ENCODE results near the gene SH3RF1.

Gene SH3RF1

DNA sequence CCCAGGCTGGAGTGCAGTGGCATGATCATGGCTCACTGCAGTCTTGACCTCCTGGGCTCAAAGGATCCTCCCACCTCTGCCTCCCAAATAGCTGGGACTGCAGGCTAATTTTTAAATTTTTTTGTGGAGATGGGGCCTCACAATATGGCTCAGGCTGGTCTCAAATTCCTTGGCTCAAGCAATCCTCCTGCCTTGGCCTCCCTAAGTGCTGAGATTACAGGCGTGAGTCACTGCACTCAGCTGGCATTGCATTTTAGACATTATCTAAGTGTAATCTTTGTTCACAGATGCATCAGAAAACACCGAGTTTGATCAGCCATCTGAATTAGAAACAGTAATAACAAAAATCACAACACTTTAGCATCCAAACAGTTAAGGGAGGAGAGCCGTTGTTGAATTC is 207.3 kb downstream of the SH3RF1 start:
- TF ChIP-seq CTCF (conservative IDR thresholded peaks at IDR 0.05; ENCODE audit: low read depth, low read length): no peak
- no peak for DNase-seq (ENCODE audit: low read depth)
- H3K4me3 ChIP-seq (ENCODE audit: low read length): no peak overlapping the region

DNA sequence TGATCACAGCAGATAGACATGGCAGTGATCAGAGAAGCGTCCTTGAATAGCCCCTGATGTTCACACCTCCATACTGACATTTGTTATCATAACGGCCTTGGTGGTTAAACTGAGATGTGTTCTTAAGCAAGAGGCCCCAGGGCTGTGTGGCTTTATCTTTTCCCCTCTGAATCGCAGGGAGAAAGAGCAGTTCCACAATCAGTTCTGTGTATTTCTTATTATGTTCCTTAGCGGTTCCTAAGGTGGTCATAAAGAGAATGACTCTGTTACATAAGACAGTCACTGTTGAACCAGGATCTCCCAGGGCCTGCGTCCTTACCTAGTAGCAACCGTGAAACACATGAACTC is 207.9 kb downstream of the SH3RF1 start:
- no peak for TF ChIP-seq CTCF (conservative IDR thresholded peaks at IDR 0.05; ENCODE audit: low read depth, low read length)

DNA sequence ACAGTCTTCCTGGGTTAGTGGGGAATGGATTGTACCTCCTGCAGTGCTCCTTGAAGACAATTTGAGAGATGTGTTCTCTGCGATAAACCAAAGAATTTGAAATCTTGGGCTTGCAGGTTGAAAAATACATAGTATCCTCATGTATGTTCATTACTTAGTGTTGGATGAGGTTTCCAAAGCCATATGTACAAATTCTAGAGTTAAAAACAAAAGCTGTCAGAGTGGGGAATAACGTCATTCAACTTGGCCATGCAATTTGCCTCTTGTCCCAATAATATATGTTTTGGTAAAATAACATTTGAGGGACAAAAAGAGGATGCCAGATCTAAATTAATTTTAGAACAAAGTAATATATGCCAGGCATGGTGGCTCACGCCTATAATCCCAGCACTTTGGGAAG is 209.4 kb downstream of the SH3RF1 start:
- no peak for DNase-seq (ENCODE audit: low read depth)
- no peak for TF ChIP-seq CTCF (conservative IDR thresholded peaks at IDR 0.05; ENCODE audit: low read depth, low read length)
- H3K4me3 ChIP-seq (ENCODE audit: low read length): no peak overlapping the region

More for the DNA sequence above, 207.9 kb downstream of the SH3RF1 start:
- H3K4me3 ChIP-seq (ENCODE audit: low read length): no peak overlapping the region
- DNase-seq (ENCODE audit: low read depth): no peak

DNA sequence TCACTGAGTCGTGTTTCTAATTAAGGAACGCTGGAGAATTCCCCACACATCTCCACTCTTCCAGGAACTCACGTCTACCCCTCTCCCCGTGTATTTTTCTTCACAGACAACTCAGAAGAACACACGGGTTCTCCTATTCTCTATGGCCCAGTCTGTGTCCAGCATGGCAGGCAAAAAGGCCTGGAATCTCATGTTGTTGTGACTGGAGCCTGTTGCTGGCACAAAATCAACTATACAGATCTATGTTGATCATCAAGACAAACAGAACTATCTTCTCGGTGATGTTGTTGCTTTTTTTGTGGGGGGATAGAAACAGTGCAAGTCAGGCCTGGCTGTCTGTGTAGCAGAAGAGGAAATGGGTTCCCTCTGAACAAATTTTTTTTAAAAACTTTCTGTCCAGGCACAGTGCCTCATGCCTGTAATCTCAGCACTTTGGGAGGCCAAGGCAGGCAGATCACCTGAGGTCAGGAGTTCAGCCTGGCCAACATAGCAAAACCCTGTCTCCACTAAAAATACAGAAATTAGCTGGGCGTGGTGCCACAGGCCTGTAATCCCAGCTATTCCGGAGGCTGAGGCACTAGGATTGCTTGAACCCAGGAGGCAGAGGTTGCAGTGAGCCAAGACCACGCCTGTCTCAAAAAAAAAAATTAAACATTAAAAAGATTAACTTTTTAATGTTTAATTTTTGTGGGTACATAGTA is 210.2 kb downstream of the SH3RF1 start:
- TF ChIP-seq CTCF (conservative IDR thresholded peaks at IDR 0.05; ENCODE audit: low read depth, low read length): no peak
- DNase-seq (ENCODE audit: low read depth): no peak

DNA sequence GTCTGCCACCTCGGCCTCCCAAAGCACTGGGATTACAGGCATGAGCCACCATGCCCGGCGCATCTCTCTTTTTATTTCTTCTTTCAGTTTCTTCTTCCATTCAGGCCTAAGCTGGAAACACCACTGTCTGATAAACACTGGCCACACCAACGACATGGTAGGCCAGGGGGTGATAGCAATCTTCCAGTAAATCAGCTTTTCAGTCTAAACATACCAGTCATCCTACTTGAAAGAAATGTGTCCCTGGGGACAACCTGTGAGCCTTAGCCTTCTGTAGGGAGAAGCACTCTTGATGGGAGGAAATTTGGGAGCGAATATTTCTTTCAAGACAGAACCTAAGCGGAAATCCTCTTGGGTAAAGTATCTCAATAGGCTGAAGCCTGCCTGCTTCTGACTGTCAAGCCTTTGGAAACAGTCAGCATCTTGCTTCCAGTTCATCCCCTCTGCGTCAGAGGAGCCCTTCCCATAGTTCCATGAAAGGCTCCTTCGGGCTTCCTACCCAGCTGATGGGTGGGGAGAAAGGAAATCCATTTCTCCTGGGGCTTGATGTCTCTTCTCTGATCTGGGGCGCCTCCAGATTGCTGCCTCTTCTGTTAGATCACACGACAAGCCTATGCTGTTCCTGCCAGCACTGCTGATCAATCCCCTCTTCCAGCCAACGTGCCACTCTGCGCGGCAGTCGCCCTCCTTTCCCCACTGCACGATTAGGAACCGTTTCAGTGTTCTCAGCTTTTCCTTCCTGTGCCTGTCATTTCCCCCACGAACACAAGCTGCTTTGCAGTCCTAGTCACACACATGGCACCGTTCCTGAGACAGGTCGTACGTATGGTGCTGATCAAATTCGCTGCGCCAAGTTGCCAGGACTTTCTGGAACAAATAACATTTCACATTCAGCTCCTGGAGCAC is 211.2 kb downstream of the SH3RF1 start:
- no peak for DNase-seq (ENCODE audit: low read depth)
- H3K4me3 ChIP-seq (ENCODE audit: low read length): no peak overlapping the region
- TF ChIP-seq CTCF (conservative IDR thresholded peaks at IDR 0.05; ENCODE audit: low read depth, low read length): no peak

More for the DNA sequence above, 210.2 kb downstream of the SH3RF1 start:
- no peak overlapping the region for H3K4me3 ChIP-seq (ENCODE audit: low read length)

DNA sequence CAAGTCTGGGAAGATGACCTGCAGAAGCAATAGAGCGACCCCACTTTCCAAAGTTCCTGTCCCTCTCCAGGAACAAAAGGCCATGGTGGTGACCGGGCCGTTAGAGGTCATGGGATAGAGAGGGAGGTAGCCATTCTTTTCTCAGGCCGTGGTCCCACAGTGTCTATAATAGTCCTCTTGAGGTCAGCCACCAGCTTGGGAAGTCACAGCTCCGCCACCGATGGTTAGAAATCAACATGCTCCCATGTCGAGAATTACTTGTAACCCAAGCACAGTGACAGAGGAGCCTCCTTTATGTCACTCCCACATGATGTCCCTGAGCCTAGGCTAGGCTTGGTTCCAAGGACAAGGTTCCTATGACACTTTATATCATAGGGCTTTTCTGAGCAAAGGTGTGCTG is 212.4 kb downstream of the SH3RF1 start:
- no peak for TF ChIP-seq CTCF (conservative IDR thresholded peaks at IDR 0.05; ENCODE audit: low read depth, low read length)
- H3K4me3 ChIP-seq (ENCODE audit: low read length): no peak overlapping the region

More for the DNA sequence above, 212.4 kb downstream of the SH3RF1 start:
- DNase-seq (ENCODE audit: low read depth): no peak
